Raji (cell line): ENCODE data around the gene LCN12.
A peak's percentile ranks its signal among the peaks of the same experiment; 100 is the strongest.

Experiments
- POLR2A ChIP-seq: IDR thresholded peaks from 2 replicates; pipeline ENCODE4 v1.6.1; 2011; ENCODE audit warnings: low read depth, low read length, control low read depth; ENCODE audit not compliant: insufficient read depth

The LCN12 gene

DNA sequence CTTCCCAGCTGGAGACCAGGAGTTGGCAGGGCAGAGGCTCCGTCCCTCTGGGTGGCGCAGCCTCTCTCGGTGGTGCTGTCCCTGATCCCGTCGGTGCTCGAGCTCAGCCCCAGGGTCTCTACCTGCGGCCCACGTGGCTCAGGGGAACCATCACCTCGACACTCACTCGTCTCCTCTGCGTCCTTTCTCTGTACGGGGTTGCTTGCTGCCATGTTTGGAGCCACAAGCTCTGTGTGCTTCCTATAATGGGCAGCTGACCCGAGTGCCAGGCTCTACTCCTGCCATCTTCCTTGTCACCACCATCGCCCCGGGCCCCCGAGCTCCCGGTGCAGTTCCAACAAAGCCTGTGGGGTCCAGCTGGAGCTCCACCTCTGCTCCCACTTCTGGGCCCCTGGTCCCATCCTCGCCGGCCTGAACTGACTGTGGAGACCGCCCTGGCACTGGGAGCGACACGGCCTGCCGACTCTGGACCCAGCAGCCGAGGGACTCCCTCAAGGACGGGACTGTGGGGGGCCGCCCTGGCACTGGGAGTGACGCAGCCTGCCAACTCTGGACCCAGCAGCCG lies 12.6 kb upstream of the LCN12 start:
- TF ChIP-seq POLR2A: no peak

DNA sequence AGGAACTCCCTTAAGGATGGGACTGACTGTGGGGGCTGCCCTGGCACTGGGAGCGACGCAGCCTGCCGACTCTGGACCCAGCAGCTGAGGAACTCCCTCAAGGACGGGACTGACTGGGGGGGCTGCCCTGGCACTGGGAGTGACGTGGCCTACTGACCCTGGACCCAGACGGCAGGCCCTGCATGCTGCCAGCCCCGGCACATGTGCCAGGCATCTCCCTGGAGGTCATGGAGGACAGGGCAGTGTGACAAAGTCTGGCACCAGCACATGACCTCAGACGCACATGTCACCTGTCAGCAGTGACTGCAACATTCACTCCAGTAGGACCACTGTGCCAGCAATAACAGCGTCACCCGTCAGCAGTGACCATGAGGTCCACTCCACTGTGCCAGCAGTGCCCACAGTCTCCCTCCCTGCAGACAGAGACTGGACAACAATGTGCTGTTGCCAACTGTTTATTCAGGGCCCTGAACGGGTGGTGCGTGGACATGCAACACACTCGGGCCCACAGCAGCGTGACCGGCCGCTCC lies 12.0 kb upstream of the LCN12 start:
- TF ChIP-seq POLR2A: no peak

DNA sequence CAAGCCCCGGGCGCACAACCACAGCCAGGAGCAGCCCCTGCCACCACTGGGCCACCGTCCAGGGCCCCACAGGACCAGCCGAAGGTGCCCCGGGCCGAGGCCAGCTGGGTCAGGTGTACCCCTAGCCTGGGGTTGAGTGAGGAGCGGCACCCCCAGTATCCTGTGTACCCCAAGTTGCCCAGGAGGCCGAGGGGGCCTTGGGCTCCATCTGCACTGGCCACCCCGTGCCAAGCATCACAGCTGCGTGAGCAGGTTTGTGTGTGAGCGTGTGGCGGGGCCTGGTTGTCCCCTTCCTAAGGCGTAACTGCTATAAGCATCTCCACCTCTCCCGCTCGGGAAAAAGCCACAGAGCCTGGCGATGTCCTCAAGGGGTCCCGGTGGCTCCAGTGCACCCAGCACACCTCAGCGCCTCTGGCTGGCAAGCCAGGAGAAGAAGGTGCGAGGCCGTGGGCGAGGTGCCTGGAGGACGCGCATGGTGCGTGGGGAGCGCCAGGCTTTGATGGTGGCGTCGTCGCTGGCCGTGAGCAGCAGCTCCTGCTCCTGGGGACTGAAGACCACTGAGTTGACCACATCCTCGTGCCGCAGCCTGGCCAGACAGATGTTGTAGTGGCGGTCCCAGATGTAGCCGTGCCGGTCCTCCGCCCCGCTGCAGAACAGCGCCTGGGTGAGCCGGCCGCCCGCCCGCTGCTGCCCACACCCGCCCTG lies 11.4 kb upstream of the LCN12 start:
- TF ChIP-seq POLR2A: no peak

DNA sequence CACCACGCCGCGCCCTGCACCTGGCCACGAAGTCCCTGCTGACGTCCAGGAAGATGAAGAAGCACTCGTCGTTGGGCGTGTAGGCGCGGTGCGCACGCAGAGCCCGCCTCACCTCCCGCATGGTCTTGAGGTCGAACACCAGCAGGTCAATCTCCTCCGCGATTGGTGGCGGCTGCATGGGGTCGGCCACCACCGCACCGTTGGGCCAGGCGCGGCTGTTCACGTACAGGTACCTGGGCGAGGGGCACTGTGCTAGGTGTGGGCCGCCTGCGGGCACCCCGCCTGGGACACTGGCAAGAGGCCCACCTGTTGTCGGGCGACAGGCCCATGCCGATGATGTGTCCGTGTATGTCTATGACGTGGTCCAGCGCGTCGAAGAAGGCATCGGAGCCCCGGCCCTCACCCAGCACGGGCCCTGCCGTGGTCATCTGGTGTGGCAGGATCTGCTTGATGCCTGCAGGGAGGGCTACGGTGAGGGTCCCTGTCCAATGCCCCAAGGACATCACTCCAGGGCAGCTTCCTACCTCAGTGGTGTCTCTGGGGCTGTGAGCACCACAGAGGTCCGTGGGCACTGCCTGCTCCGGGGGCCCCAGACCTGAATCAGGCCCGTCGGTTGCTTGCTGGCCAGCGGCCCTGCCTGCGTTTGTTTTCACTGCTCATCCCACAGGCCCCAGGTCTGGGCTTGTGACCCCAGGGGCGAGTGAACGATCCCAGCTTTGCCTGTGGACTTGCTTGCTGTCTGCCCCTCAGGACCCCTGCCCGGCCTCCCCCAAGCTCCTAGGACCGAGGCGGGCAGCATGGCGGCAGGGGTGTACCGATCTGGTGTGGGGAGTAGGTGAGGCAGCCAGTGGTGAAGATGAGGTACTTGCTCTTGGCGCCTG lies 10.6 kb upstream of the LCN12 start:
- no peak for TF ChIP-seq POLR2A

DNA sequence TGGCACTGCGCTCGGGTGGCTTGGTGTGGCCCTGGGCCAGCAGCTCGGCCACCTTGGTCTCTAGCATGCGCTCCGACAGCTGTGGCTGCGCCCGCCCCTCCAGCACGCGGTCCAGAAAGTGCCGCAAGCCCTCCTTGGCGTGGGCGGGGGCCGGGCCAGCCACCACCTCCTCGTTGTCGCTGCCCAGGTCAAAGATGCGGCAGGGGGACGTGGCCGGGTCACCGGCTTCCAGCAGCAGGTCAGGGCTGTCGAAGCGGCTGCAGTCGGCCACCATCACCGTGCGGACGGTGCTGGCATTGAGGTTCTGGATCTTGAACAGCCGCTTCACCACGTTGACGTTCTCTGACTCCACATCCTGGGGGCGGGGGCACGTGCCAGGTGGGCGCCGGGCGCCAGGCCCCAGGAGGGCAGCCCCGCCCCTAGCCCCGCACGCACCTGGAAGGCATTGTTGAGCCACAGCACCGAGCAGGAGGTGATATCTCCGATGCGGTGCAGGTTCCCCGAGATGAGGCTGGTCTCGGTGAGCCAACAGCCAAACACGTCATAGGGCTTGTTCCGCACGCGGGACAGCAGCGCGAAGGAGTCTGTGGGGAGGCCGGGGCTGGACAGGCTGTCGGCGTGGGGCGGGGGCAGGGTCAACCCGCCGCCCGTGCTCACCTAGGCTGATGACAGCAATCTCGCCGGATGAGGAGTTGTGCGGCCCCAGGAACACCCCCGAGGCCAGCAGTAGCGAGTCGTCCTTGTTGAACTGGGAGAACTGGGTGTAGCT lies 9.8 kb upstream of the LCN12 start:
- TF ChIP-seq POLR2A: no peak

DNA sequence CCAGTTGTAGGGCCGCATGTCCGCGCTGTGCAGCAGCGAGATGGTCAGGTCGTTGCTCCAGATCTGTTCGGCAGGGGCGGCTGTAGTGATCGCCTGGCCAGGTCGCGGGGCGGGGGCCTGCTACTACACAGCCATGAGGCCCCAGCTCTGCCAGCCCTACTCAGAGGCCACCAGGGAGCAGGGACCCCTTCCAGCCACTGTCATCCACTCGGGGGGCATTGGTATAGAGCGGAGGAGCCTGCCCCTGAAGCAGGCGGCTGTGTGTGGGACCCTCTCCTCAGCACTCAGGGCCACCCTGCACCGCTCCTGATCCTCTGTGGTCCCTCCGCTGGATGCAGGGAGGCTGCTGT lies 9.2 kb upstream of the LCN12 start:
- TF ChIP-seq POLR2A: no peak

DNA sequence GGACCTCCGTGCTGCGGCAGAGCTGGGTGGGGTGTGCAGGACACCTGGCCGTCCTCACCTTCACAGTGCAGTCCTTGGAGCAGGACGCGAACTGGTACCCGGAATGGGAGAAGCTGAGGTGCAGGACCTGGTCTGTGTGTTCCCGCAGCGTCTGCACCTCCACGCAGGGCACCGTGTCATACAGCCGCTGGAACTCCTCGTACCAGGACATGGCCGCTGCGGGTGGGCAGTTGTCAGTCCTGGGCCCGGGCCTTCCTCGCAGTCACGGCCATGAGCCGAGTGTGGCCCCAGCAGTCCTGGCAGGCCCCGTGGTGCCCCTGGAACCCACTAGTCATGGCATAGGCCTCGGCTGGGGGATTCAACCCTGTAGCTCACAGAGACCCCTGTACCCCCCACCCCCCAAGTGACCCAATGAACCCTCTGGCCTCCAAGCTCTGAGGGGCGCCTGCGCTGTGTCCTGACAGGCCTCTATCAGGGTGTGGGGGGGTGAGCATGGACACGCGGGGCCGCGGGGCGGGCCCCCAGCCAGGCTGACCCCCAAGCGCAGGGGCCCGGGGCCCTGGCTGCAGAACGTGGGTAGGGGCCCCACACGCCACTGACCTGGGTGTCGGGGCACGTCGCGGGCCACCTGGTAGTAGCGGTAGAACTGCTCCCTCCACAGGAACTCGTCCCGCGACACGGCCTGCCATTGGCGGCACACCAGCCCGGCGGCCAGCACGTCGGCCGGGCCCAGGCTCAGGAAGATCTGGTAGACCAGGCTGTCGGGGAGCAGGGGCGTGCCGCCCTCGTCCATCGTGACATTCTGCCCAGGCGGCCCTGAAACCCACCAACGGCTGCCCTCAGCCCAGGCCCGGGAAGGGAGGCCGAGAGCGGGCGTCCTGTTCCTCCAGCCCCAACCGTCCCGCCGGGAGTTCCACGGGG lies 8.5 kb upstream of the LCN12 start:
- no peak for TF ChIP-seq POLR2A

DNA sequence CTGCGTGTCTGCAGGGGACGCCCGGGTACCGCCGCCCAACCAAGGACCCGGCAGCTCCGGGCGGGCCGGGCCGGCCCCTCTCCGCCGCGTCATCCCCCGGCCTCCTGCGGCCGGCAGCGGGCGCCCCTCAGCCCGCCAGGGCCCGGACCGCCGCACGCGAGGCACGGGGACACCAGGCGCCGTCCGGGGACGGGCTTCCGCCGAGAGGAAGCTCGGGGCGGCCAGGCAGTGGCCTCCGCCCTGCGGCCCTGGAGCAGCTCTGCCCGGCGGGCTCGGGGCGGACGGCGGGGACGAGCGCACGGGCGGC lies 7.9 kb upstream of the LCN12 start:
- no peak for TF ChIP-seq POLR2A

DNA sequence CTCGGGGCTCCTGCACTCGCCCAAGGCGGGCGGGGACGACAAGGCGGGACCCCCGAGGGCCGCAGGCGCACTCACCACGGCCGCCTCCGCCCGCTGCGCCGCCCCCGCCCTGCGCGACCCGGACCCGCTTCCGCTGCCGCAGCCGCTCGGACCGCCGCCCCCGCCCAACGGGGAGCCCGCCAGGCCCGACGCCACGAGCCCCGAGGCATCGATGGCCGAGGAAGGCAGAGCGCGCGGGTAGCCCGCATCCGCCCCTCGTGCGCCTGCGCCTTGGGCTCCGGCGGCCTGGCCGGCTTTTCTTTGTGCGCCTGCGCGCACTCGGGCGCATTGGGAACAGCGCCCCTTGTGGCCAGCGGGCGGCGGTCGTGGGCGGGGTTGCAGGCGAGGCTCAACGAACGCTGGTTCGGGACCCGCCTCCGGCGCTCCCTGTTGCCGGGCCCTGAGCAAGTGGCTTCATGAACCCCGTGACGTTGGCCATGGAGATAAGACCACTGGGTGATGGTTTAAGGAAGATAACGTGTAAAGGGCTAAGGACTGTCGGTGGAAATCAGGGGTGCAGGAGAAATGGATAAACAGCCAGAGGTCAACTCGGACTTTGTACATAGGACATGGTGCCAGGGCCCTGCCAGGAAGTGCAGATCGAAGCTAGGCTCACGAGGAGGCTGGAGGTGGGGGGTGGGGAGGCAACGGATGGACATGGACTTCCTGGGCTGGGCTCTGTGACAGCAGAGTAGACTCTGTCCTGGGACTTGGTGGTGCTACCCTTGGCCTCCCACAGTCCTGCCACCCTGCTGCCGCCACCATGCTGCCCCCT lies 7.3 kb upstream of the LCN12 start, which contains the start of the genes C8G and FBXW5:
TSS of gene C8G (plus strand) at position 725 of the 814 bp plus-strand sequence. CDS start at position 803, 78 bp downstream.
TSS of gene FBXW5 (minus strand) at position 220 of the 814 bp plus-strand sequence. CDS start 655 bp downstream, outside the sequence.
- TF ChIP-seq POLR2A: peak; percentile 72

DNA sequence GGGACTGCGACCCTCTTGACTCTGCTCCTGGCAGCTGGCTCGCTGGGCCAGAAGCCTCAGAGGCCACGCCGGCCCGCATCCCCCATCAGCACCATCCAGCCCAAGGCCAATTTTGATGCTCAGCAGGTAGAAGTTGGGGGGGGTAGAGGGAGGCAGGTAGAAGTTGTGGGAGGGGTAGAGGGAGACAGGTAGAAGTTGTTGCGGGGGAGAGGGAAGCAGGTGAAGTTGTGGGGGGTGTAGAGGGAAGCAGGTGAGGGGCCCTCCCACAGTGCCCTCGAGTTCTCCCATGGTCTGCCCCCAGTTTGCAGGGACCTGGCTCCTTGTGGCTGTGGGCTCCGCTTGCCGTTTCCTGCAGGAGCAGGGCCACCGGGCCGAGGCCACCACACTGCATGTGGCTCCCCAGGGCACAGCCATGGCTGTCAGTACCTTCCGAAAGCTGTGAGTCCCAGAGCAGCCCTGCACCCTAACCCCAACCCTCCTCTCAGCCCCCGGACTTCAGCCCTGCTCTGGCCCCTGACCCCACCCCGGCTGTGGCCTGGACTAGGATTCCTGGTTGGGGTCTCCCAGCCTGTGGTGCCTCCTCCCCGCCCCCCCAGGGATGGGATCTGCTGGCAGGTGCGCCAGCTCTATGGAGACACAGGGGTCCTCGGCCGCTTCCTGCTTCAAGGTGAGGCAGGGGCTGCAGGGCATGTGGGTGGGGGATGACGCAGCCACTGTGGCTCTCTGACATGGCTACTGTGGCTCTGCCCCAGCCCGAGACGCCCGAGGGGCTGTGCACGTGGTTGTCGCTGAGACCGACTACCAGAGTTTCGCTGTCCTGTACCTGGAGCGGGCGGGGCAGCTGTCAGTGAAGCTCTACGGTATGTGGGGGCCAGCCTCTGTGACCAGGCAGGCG lies 6.5 kb upstream of the LCN12 start:
- no peak for TF ChIP-seq POLR2A

DNA sequence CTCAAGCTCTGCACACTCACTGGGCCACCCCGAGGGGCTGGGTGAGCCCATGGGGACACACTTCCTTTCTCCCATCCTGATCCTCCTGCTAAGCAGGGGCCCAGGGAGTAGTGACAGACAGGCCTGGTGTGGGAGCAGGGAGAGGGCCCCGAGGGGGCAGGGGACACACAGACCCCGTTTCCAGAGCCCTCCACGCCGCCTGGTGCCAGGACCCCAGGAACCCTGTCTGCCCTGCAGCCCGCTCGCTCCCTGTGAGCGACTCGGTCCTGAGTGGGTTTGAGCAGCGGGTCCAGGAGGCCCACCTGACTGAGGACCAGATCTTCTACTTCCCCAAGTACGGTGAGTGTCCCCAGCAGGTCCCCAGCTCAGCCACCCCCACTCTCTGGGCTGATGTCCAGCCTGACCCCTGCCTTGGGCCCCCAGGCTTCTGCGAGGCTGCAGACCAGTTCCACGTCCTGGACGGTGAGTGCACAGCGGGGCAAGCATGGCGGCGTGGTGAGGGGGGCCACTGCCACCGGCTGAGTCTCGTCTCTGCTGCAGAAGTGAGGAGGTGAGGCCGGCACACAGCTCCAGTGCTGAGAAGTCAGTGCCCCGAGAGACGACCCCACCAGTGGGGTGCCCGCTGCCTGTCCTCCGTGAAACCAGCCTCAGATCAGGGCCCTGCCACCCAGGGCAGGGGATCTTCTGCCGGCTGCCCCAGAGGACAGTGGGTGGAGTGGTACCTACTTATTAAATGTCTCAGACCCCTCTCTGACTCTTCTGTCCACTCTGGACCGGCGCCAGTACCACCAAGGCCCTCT lies 5.6 kb upstream of the LCN12 start:
- no peak for TF ChIP-seq POLR2A

DNA sequence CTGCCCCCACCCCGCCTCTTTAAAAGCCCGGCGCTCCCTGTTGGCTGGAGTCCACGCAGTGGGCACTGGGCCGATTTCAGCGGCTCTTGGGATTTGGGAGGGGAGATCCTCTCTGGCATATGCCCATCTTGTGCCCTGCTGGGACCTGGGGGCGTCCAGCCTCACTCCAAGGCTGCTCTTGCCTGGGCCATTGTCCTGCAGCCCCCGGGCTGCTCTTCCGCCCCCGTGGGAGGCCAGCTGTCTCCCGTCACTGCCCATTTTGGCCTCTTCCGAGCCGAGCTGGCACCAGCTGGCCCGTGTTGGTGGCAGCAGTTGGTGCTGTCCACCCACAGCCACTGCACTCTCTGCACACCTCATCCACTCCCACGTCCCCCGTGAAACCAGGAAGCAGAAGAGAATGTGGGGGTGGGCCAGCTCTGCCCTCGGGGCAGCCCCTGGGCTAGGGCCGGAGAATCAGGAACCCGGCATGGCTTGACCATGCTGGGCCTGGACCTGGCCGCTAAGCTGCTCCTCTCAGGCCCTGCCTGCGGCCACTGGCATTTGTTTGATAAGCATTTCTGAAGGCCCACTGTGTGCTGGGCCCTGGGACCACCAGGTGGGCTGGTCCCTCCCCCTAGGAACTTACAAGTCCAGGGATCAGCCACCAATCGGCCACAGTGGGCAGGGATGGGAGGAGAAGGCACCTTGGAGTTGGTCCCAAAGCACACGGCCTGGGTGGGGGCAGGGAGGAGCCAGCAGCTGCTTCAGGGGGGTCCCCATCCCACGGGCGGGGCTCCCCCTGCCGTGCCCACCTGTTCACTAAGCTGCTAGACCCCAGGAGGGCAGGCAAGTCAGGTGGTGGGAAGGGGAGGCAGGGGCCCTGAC lies 4.8 kb upstream of the LCN12 start:
- 0 out of 2 replicates have a peak, but pooled peaks have one; percentile 5 for TF ChIP-seq POLR2A
